Retinal pigment epithelial cell (primary cell): Measurements from ENCODE around the gene ARID4B.

Source experiments
- DNase-seq: peaks from one replicate; pipeline ENCODE4 v3.0.0-alpha.2; 2010; ENCODE audit warnings: low read depth
- H3K4me3 ChIP-seq: 2 replicates; pipeline ENCODE4 v1.5.1; 2011; ENCODE audit warnings: mild to moderate bottlenecking, low read length, control low read depth, moderate library complexity
- TF ChIP-seq, protein P1 (sequence below): conservative IDR thresholded peaks from 2 replicates; pipeline ENCODE4 v1.5.1; 2011; ENCODE audit warnings: low read depth, low read length, control low read depth, inconsistent platforms

The ARID4B gene

DNA sequence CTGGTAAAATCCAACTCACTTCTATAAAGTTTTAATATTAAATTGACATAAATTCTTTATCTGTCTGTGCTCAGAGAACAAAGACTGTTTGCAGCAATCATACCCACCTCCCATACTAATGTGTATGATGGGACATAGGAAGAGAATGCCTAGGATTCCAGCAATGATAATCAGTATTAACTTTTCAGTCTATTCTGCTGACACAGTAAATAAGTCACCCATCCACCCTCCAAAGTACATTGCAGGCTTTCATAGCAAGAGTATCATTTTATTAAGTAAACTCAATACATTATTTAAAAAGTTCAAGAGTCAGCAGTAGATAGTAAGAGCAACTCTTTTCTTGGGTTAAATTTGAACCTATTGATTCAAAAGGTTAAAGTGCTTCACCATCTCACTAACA lies 175.7 kb downstream of the ARID4B start:
- DNase-seq: no peak
- H3K4me3 ChIP-seq: no peak overlapping the region
- TF ChIP-seq, protein P1, sequence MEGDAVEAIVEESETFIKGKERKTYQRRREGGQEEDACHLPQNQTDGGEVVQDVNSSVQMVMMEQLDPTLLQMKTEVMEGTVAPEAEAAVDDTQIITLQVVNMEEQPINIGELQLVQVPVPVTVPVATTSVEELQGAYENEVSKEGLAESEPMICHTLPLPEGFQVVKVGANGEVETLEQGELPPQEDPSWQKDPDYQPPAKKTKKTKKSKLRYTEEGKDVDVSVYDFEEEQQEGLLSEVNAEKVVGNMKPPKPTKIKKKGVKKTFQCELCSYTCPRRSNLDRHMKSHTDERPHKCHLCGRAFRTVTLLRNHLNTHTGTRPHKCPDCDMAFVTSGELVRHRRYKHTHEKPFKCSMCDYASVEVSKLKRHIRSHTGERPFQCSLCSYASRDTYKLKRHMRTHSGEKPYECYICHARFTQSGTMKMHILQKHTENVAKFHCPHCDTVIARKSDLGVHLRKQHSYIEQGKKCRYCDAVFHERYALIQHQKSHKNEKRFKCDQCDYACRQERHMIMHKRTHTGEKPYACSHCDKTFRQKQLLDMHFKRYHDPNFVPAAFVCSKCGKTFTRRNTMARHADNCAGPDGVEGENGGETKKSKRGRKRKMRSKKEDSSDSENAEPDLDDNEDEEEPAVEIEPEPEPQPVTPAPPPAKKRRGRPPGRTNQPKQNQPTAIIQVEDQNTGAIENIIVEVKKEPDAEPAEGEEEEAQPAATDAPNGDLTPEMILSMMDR: no peak

GRCh38 chr1:235151033-235151432 lies 176.9 kb downstream of the ARID4B start:
- DNase-seq: no peak
- no peak overlapping the region for H3K4me3 ChIP-seq
- TF ChIP-seq, protein P1: no peak

- TF ChIP-seq, protein P1: no peak
- H3K4me3 ChIP-seq: no peak overlapping the region
- DNase-seq: no peak
Observed at GRCh38 chr1:235149824-235150223, 178.2 kb downstream of the ARID4B start.

DNA sequence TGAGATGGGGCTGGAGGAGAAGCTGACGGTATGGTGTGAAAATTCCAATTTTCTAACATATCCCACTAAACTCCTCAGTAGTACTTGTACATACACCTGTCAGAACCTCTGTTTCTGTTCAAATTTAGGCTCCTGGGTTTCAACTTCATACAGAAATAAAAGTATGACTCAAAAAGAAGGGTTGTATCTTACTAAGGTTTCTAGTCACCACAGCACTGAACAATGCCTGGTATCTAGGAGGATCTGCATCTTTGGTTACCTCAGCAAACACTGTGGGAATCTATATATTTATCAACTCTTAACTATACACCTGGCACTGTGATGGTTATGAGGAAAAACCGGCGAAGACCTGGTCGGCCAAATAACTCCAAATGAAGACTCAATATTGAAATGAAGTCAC lies 180.7 kb downstream of the ARID4B start:
- no peak for DNase-seq

GRCh38 chr1:235145639-235146038 lies 182.3 kb downstream of the ARID4B start:
- TF ChIP-seq, protein P1: no peak
- DNase-seq: no peak
- H3K4me3 ChIP-seq: no peak overlapping the region

More for the DNA sequence above, 180.7 kb downstream of the ARID4B start:
- TF ChIP-seq, protein P1: no peak
- H3K4me3 ChIP-seq: no peak overlapping the region

- H3K4me3 ChIP-seq: no peak overlapping the region
- TF ChIP-seq, protein P1: no peak
- DNase-seq: no peak
Observed at GRCh38 chr1:235142991-235143390, 185.0 kb downstream of the ARID4B start.

DNA sequence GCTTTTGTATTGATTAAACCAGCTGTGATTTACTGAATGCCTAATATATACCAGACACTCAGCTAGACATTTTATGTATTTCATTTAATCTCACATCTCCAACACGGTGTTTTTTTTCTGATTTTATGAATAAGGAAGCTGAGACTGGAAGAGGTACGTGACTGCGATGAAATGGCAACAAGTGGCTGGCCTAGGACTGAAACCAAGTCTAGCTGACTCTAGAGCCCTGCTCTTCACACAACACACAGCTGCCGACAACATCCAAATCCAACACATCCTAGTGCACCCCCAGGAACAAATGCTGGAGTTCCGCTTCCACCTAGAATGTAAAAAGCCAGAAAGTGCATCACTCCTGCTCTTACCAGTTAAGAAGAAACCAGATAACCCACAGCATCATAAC lies 188.7 kb downstream of the ARID4B start:
- TF ChIP-seq, protein P1: no peak
- no peak for DNase-seq
- H3K4me3 ChIP-seq: no peak overlapping the region
